NCI-H187 (cell line): Measurements from ENCODE around the gene TMEM18.
"Not testable (repeated sequence)": the region's sequence is repeated elsewhere in the genome, so short reads cannot be mapped to it uniquely, and the experiment has no call there.

Source experiments
- DNase-seq, 2 experiments: peaks; one replicate each; lab custom pipeline; 2025; lab: John Stamatoyannopoulos, UW

TMEM18 gene

GRCh38 chr2:677056-677958 is at the start of gene TMEM18:
TMEM18 (minus strand) TSS chr2:677406; CDS start chr2:677345, 61 bp downstream.
- peak; percentile 98 to 100 for DNase-seq

DNA sequence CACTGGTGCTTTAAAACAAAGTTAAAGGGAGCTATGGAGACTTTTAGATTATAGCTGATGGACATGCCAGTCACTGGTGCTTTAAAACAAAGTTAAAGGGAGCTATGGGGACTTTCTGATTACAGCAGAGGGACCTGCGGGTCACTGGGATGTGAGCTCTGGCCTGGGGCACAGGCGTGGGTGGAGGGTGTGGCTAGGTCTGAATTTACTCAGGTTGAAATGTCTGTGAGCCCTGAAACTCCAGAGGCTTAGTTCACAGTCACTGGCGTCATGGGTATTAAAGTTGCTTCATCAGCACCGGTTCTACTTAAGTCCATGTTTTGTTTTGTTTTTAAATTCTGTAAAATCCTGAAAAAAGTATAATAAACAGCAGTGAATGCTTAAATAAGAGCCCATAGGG is 49.0 kb upstream of the TMEM18 start:
- no peak for DNase-seq

- DNase-seq: no peak
These were observed 48.3 kb upstream of the TMEM18 start for GRCh38 chr2:725468-725867.

DNA sequence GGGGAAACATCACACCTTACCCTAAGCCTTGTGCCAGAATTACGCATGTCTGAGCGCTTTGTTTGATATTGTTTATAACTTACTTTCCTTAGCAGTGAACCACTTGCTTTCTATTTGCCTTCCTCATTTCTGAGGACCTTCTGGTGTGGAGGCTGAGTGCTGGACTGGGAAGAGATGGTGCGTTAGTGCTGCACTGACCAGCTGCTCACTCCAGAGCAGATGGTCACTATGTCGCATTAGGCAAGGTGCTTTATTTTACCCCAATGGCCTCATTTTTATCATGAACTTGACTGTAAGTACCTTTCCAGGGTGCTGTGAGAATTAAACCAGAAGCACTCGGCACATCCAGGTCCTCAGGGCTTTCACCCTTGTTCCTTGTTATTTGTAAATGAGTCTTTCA is 46.6 kb upstream of the TMEM18 start:
- no peak for DNase-seq

DNA sequence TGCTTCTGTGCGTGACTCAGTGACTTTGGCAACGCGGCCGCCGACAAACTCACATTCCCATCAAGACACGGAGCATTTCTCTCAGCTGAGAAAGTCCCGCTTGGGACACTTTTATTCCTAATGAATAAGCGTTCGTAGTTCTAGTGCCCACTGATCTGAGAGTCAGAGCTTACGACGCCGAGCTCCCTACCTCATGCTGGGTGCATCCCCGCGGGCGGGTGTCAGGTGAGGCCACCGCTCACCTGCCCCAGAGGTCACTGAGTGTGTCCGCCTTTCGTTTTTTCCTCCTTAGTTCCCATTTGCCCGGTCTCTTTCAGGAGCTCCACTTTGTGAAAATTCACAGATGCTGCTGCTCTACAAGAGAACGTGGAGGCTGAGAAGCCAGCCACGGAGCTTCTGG is 43.6 kb upstream of the TMEM18 start:
- DNase-seq: no peak

GRCh38 chr2:719734-720133 is 42.5 kb upstream of the TMEM18 start:
- DNase-seq: no peak

DNA sequence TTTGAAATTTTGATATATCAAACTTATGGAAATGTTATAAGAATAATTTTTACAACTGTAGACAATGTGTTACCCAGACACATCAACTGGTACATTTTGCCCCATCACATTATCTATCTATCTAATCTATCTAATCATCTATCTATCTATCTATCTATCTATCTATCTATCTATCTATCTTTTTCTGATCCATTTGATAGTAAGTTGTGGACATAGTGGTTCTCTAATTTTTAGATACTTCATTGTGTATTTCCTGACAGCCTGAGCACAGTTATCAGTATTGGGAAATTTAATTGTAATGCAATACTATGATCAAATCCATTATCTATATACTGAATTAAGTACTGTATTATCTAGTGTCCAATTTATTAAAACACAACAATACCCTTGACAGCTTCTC is 42.0 kb upstream of the TMEM18 start:
- no peak for DNase-seq

GRCh38 chr2:717661-718060 is 40.5 kb upstream of the TMEM18 start:
- no peak for DNase-seq

DNA sequence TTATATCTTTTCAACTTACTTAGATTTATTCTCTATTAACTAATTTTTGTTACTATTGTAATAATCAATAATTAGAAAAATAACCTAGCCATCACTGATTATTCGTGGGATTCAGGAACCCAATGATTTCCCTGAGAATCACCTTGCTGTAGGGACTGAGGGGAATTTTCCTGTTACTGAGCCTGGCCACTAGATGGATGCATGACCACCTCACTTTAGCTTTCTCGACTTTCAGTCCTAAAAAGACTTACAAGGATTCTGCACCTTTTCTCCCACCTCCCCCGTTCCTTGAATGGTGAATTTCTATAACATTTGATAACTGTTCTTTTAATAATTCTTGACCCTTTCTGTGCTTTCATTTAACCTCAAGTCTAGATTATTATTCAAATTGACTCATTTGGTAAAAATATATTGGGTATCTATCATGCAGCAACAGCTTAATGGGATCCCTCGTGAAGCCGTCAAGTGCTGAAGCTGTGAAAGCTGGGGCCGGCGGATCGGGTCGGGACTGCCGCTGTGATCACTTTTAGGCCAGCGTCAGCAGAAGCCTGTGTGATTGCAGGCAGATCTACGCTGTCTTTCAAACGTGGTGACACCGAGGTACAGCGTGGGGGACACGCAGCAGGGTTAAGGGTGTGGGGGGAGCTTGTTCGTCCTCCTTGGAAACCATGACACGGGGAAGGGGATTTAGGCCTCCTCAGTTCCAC is 38.8 kb upstream of the TMEM18 start:
- no peak for DNase-seq

DNA sequence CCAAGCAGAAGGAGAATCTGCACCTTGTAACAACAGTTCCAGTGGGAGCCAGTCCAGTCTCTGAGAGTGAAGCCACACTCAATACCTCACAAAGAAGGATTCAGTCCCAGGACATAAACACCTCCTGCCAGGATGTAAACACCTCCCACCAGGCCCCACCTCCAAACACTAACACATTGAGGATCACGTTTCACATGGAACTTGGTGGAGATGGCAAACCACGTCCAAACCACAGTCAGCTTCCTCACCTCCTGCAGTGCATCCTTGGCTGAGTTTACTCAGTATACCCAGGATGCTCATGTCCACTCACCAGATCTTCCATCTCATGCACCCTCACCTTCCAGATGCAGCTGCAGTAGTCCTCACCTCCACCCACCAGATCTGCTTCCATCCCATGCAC is 37.8 kb upstream of the TMEM18 start:
- DNase-seq: no peak

DNA sequence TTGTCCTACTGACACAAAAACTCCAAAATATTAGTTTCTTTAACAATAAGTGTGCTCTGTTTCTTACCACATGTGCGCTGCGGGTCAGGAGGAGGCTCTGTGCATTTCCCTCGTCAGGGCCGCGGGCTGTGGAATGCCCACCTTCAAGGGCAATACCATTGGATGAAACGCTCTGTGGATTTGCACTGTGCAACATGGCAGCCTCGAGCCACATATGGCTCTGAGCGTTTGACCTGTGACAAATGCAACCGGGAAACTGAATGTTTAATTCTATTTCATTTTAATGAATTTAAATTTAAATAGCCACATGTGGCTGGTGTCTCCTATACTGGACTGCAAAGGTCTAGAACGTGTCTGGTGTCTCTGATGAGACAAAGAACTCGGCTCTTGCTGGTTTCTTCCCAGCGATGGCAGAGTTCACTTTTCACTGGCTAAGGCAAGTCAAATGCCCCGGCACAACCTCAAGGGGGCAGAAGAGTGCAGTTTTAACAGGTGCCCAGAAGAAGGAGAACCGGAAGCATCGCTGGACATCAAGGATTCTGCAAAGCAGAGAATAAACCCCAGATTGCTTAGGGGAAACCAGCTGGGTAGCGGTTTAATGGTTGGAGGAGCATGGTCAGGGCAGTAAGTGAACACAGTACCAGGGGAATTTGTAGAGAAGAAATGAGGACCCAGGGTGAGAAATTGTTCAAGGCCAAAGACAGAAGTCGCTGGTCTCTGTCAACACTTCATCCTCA is 37.0 kb upstream of the TMEM18 start:
- DNase-seq: peak; percentile 87

- DNase-seq: no peak
These were observed 33.9 kb upstream of the TMEM18 start for GRCh38 chr2:710867-711665.

GRCh38 chr2:709138-709765 is 32.0 kb upstream of the TMEM18 start:
- no peak for DNase-seq

DNA sequence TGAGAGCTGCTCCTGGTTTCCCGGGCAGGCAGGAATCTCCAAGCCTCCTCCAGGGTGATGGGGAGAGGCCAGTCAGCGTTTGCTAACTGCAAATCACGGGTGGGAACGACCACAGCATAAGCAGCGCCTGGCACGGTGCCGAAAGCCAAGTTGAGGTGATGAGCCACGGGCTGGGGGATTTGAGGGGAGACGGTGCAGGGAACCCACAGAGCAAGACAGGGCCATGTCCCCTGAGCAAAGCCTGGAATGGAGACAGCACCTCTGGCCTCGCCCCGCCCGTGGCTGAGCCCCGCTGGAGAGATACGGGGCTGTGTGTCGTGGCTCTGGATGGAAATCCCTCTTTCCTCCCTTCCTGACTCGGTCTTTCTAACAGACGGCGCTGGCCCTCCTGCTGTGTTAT is 31.5 kb upstream of the TMEM18 start:
- no peak for DNase-seq

GRCh38 chr2:705971-706511 is 28.8 kb upstream of the TMEM18 start:
- no peak for DNase-seq

DNA sequence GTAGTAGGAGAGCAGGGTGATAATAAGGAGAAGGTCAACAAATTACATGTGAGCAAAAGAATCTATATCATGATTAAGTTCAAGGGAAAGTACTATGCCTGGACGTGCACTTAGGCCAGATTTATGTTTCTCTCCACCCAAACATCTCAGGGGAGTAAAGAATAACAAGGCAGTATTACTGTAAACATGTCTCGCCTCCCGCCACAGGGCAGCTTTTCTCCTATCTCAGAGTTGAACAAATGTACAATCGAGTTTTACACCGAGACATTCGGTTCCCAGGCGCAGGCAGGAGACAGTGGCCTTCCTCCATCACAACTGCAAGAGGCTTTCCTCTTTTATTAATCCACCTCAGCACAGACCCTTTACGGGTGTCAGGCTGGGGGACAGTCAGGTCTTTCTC is 25.6 kb upstream of the TMEM18 start:
- DNase-seq: not testable (repeated sequence)

- no peak for DNase-seq
These were observed 19.9 kb upstream of the TMEM18 start for GRCh38 chr2:696999-697627.

GRCh38 chr2:696463-696862 is 19.3 kb upstream of the TMEM18 start:
- no peak for DNase-seq

DNA sequence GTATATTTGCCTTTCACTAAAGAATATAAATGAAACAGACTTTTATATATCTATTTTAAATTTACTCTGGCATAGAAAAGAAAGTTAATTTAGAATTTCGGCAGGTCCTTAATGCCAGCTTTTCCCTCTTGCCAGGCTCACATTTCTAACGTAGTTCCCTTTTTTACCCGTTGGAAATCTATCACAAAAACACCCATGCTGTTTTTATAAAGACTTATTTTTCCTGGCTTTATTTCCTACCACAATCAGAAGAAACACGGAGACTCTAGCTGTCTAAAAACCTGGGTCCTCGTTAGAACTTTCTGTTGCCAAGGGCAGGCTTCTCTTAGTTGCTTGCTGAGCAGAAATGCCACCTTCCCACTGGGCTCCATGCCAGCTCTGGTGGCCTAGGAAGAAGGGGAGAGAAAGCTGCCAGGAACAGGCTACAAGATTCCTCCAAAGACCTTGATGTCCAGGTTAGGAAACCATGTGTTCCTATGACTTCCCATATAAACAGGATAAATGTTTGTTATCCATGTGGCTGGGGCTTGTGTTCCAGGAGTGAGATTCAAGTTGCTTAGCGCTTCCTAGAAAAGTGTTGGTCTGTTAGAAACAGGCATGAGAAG is 17.8 kb upstream of the TMEM18 start:
- no peak for DNase-seq

- DNase-seq: no peak
These were observed 17.0 kb upstream of the TMEM18 start for GRCh38 chr2:694174-694573.
